ENCODE measurements around the gene ALG8. TPM values are rescaled to one million over a fixed set of nuclear protein-coding genes. Genes with fewer than 3 reads are reported as not detected.

Gene ALG8
- total RNA-seq, 2 donors from 2014 or later: 38.3 to 70.2 TPM

DNA sequence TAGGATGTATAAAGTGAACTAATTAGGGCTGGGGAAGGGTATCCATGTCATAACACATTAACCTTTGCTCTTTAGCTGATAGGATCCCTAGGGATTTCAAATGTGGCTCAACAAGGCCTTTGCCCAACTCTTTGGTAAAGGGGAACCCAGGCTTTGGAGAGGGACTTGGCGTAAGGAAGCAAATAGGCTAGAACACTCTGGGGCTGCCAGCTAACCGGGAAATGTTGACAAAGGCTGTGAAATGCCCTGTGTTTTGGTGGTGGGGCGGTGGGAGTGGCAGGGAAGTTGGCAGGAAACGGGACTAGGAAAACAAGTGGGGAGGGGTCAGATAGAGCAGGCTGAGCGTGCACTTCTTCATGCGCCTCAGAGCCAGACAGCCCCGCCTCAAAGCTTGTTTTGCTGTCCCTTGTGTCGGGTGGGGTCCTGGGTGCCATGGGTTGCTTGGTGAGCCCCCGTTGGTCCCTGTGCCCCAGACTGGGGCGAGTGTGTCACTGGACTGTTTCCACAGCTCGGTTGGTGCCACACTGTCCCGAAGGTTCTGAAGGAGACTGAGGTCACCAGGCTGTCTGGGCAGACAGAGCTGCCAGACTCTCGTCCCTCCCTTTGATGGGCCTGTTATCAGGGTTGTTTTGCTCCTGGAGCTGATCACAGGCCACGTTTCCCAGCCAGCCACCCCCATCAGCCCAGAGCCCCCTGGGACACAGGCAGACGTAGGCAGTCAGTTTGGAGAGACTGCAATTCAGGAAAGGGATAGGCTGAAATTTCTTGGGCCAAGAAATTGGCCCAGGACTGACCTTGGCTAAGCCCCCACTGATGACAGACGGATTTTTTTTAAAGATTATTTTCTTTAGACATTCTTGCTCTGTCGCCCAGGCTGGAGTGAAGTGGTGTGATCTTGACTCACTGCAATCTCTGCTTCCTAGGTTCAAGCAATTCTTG, 29.4 kb upstream of the ALG8 start:
- Mint-ChIP-seq H3K27ac (no peak overlapping the region), H3K9me3 (no peaks in the 10 kb centered on the region), H3K36me3 (ENCODE audit: low read depth) (peaks cover 14% of the 10 kb centered on the region), H3K4me1 (no peaks in the 10 kb centered on the region), H3K4me3 (no peak overlapping the region), H3K27me3 (no peaks in the 10 kb centered on the region)
- no peak for ATAC-seq (replicated peaks)

DNA sequence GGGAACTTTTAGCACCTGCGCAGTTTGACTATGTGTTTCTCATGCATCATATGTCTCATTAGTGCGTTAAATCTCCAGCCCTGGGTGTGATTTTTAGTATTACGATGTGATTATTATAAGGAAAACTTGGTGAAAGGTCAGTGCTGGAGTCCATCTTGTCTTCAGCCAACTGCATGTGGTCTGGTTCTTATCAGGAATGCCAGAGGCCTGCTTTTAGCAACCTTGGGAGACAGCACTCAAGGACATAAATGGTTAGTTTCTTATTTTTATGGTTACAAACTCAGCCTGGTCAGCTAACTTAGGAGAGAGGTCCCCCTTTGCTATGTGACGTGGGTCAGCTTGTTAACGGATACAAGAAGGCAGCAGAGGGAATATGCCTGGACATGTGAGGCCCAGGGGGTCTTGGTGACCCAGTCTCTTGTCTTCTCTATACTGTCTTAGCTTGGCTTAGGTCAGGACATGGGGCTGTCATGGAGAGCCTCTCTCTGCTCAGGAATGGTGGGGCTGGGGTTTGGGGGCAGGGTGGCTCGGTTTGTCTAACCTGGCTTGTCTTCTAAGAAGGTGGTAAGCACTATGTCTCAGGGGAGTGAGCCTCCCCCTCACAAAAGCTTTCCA, 27.5 kb upstream of the ALG8 start:
- Mint-ChIP-seq H3K9me3 (no peaks in the 10 kb centered on the region), H3K4me3 (no peak overlapping the region), H3K27me3 (no peaks in the 10 kb centered on the region), H3K4me1 (no peaks in the 10 kb centered on the region), H3K36me3 (ENCODE audit: low read depth) (no peaks in the 10 kb centered on the region), H3K27ac (no peak overlapping the region)
- ATAC-seq (replicated peaks): no peak

DNA sequence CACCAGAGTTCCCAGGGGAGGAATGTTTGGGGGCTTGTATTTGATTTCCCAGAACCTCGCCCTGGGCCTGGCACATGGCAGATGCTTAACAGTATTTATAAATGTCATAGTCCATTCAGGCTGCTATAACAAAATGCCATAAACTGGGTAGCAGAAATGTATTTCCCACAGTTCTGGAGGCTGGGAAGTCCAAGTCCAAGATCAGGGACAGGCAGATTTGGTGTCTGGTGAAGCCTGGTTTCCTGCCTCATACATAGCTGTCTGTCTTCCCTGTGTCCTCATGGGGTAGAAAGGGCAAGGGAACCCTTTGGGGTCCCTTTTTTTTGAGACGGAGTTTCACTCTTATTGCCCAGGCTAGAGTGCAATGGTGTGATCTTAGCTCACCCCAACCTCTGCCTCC, 25.0 kb upstream of the ALG8 start:
- Mint-ChIP-seq H3K27me3 (no peaks in the 10 kb centered on the region), H3K4me1 (no peaks in the 10 kb centered on the region), H3K4me3 (no peak overlapping the region), H3K36me3 (ENCODE audit: low read depth) (no peaks in the 10 kb centered on the region), H3K27ac (no peak overlapping the region), H3K9me3 (no peaks in the 10 kb centered on the region)
- no peak for ATAC-seq (replicated peaks)

DNA sequence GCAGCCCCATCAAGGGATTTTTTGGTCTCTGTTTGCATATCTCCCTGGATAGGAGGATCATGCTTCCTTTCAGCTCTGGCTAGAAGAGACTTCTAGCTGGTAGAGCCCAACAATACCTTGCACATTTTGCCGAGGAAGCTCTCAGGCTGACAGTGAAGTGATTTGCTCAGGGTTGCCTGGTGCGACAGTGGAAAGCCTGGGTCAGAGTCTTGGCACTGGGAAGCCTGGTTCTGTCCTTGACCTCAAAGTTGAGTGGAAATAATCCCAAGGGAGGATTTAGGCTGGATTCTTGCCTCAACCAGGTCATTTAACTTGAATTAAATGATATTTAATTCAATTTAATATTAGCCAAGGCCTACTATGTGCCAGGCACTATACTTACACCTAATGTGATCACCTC, 24.4 kb upstream of the ALG8 start:
- Mint-ChIP-seq H3K27ac (no peak overlapping the region), H3K27me3 (no peaks in the 10 kb centered on the region), H3K36me3 (ENCODE audit: low read depth) (no peaks in the 10 kb centered on the region), H3K9me3 (no peaks in the 10 kb centered on the region), H3K4me3 (no peak overlapping the region), H3K4me1 (no peaks in the 10 kb centered on the region)
- ATAC-seq (replicated peaks): no peak

DNA sequence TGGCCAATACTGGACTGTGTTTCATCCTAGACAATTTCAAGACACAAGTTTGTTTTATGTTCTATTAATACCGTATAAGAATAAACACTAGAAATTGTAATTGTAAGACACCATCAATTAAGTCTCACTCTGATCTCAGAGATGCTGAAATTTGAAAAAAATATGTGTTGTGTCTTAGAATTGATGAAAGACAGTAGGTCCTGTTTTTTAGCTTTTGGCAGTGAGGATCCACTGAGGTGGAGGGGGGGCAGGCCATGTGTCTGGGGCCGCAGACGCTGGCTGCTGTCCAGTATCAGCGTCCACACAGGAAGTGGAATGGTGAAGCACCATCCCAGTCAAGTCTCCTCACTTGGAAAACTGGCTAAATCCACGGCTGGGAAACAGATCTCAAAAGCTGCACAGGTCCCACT, 22.5 kb upstream of the ALG8 start:
- Mint-ChIP-seq H3K27ac (no peak overlapping the region), H3K4me3 (no peak overlapping the region), H3K36me3 (ENCODE audit: low read depth) (no peaks in the 10 kb centered on the region), H3K4me1 (no peaks in the 10 kb centered on the region), H3K27me3 (no peaks in the 10 kb centered on the region), H3K9me3 (no peaks in the 10 kb centered on the region)
- no peak for ATAC-seq (replicated peaks)

DNA sequence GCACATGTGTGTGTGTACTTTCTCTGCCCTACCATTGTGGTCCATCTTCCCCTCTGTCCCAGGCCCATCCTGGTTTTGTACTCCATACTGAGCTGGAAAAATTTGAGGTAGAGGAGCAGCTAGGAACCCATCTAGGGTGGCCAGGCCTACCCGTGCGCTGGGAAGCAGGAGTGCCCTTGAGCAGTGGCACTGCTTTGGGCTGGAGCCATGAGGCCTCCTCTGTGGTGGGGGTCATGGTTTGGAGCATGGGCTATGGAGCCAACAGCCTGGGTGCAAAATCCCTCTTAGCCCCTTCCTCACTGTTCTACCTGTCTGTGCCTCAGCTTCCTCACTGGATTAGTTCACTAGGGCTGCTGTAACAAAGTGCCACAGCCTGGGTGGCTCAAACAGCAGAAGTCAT, 21.9 kb upstream of the ALG8 start:
- ATAC-seq (replicated peaks): no peak
- no peak overlapping the region for H3K4me3 Mint-ChIP-seq
- H3K36me3 Mint-ChIP-seq (ENCODE audit: low read depth): no peaks in the 10 kb centered on the region
- no peaks in the 10 kb centered on the region for H3K9me3 Mint-ChIP-seq
- no peaks in the 10 kb centered on the region for H3K4me1 Mint-ChIP-seq
- H3K27me3 Mint-ChIP-seq: no peaks in the 10 kb centered on the region
- H3K27ac Mint-ChIP-seq: no peak overlapping the region

DNA sequence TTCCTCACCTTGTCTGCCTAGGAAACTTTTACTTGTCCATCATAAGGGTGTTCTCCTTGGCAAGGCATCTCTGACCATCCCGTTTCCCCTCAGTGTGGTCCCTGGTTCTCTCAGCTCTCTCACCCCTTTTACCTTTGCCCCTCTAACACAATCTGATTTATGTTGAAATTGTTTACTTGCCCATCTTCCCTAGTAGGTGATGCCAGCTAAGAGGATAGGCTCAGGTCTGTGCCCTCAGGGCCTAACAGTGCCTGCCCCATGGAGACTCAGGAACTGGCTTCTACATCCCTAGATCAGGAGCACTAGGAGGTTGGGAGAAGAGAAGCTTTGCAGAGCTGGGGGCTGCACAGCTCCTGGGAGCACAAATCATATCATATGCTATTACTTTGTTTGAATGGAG, 21.1 kb upstream of the ALG8 start:
- no peak overlapping the region for H3K27ac Mint-ChIP-seq
- H3K27me3 Mint-ChIP-seq: no peaks in the 10 kb centered on the region
- no peaks in the 10 kb centered on the region for H3K4me1 Mint-ChIP-seq
- H3K4me3 Mint-ChIP-seq: no peak overlapping the region
- no peaks in the 10 kb centered on the region for H3K36me3 Mint-ChIP-seq (ENCODE audit: low read depth)
- H3K9me3 Mint-ChIP-seq: no peaks in the 10 kb centered on the region
- ATAC-seq (replicated peaks): no peak

DNA sequence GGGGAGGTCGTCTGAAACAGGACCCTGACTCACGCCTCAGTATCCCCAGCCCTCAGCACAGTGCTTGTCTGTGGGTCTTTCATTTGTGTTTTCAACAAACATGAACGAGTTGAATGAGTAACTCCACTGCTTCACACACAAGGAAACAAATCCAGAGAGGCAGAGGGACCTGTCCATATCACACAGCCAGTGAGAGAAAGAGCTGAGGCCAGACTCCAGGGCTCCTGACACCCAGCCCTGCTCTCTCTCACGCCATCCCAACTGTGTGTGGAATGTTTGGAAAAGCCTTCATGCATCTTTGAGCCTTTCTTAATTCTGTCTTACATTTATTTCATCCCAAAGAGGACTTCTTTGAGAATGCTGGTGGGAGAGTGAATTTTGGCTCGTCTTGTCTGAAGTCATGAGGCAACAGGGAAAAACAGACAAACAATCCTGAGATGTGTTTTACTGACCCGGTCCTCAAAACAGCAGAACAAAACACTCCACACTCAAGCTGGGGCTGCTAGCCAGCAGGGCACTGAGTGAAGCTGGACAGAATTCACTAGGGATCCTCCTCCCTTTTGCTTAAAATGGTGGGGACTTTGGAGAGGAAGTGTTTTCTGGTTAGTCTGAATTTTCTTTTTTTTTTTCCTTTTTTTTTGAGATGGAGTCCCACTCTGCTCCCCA, 19.7 kb upstream of the ALG8 start:
- Mint-ChIP-seq H3K4me1 (no peaks in the 10 kb centered on the region), H3K36me3 (ENCODE audit: low read depth) (no peaks in the 10 kb centered on the region), H3K4me3 (no peak overlapping the region), H3K9me3 (no peaks in the 10 kb centered on the region), H3K27ac (peak overlapping the region; percentile 25), H3K27me3 (no peaks in the 10 kb centered on the region)
- no peak for ATAC-seq (replicated peaks)

DNA sequence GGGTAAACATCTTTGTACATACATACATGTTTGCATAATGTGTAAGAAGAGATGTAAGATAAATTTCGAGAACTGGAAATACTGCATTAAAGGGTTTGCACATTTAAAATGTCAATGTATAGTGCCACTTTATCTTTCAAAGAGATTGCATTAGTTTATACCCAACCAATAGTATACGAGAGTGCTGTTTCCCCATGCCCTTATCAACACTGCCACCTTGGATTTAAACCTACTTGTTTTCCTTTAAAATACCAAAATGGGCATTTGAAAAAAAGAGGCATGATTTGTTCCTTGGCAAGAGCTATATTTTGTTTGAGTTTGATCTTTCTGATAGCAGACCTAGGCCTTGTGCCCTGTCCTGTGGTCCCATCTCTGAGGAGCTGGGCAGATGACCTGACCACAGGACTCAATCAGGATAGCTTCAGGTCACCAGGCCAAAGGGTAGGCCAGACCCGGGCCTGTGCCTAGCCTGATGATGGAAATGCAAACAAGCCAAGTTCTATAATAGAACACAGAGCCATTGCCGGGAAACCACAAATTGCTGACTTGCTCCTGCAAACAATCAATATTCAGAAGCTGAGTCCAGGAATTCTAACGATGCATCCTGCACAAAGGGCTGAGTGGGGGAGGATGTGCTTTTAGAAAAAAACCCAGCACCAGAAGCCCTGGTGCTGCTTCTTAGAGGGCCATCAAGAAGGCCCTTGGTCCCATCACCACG, 16.9 kb upstream of the ALG8 start:
- Mint-ChIP-seq H3K36me3 (ENCODE audit: low read depth) (no peaks in the 10 kb centered on the region), H3K27me3 (no peaks in the 10 kb centered on the region), H3K27ac (no peak overlapping the region), H3K4me3 (no peak overlapping the region), H3K9me3 (no peaks in the 10 kb centered on the region), H3K4me1 (no peaks in the 10 kb centered on the region)
- ATAC-seq (replicated peaks): no peak

DNA sequence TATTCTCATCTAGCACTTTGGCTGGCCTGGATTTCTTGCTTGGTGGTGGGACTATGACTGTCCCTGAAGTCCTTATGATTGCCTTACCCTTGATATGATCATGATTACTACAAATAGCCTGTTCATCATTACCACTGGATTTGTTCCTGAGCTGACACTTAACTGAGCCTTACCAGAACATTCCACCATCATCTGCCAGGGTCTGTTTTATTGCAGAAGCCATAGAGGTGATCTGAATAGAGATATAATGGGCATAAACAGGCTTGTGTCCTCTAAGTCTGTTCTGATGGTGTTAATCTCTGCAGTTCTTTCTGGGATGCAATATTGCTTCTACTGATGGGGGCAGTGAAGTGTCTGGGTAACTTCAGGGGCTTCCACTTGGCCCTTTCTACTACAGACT, 12.4 kb upstream of the ALG8 start:
- no peak for ATAC-seq (replicated peaks)
- Mint-ChIP-seq H3K4me3 (no peak overlapping the region), H3K9me3 (no peaks in the 10 kb centered on the region), H3K27ac (no peak overlapping the region), H3K36me3 (ENCODE audit: low read depth) (no peaks in the 10 kb centered on the region), H3K4me1 (no peaks in the 10 kb centered on the region), H3K27me3 (no peaks in the 10 kb centered on the region)

DNA sequence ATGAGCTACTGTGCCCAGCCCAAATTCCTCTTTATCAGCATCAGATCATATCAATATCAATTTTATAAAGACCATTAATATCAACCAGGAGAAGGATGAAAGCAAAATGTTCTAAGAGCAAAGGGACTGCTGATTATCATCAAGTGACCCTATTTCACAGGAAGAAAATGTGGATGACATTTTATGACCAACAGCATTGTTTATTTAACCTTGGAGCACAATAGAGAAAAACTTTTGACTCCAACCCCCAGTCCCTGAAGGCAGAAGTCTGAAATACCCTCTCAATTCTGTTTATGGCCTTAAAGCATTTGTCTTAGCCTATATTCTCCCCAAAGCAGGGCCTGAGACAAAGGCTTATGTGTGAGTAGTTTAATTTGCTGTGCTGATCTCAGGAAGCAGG, 11.3 kb upstream of the ALG8 start:
- Mint-ChIP-seq H3K27me3 (no peaks in the 10 kb centered on the region), H3K27ac (peak overlapping the region; percentile 55), H3K9me3 (no peaks in the 10 kb centered on the region), H3K4me3 (no peak overlapping the region), H3K4me1 (no peaks in the 10 kb centered on the region), H3K36me3 (ENCODE audit: low read depth) (no peaks in the 10 kb centered on the region)
- no peak for ATAC-seq (replicated peaks)

DNA sequence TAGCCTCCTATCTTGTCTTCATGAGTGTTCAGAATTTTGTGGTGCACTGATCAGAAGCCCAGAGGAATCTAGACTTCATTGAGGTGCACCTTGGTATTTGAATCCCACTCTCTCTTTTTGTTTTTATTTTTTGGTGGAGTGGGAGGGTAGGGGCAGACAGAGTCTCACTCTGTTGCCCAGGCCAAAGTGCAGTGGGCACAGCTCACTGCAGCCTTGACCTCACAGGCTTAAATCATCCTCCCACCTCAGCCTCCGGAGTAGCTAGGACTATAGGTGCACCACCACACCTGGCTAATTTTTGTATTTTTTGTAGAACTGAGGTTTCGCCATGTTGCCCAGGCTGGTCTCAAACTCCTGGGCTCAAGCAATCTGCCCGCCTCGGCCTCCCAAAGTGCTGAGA, 10.9 kb upstream of the ALG8 start:
- Mint-ChIP-seq H3K4me1 (no peaks in the 10 kb centered on the region), H3K27ac (peak overlapping the region; percentile 55), H3K36me3 (ENCODE audit: low read depth) (no peaks in the 10 kb centered on the region), H3K9me3 (no peaks in the 10 kb centered on the region), H3K4me3 (no peak overlapping the region), H3K27me3 (no peaks in the 10 kb centered on the region)
- ATAC-seq (replicated peaks): no peak

DNA sequence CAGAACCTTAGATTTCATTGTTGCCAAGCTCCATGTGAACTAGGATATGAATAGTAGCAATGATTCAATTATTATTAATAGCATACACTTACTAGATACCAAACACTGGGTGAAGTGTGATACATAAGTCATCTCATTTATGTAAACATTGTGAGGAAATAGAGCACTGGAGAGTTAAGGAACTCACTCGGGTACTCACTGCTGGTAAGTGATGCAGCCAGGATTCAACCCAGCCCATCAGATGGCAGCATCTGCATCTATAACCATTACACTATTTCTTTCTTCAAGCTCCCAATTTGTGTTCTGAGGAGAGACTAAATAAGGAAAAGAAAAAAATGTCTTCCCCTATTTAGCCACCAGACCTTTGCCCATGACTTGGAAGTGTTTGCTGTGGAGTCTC, 10.2 kb upstream of the ALG8 start:
- Mint-ChIP-seq H3K9me3 (no peaks in the 10 kb centered on the region), H3K36me3 (ENCODE audit: low read depth) (no peaks in the 10 kb centered on the region), H3K27me3 (no peaks in the 10 kb centered on the region), H3K27ac (no peak overlapping the region), H3K4me1 (no peaks in the 10 kb centered on the region), H3K4me3 (no peak overlapping the region)
- ATAC-seq (replicated peaks): no peak

DNA sequence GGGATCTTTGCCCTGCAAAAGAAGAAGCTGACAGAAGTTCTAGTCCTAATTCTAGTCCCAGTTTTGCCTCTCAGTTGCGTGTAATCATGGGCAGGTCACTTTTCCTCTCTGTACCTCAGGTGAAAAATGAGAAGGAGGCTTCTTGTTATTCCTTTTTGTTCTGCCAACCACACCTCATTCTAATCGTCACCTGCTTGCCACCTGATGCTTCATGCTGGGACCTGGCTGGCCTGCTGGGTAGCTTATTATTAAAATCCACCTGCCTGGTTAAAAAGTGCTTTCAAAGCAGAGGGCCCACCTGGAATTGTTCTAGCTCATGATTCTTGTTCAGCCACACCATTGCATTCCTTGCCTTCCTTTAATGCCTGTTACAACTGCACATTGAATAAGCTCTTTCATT, 8.4 kb upstream of the ALG8 start:
- Mint-ChIP-seq H3K27me3 (no peaks in the 10 kb centered on the region), H3K4me3 (no peak overlapping the region), H3K36me3 (ENCODE audit: low read depth) (peaks cover 6% of the 10 kb centered on the region), H3K4me1 (no peaks in the 10 kb centered on the region), H3K9me3 (no peaks in the 10 kb centered on the region), H3K27ac (no peak overlapping the region)
- ATAC-seq (replicated peaks): no peak
